ENCODE measurements around the gene SLC44A3.

SLC44A3 gene

DNA sequence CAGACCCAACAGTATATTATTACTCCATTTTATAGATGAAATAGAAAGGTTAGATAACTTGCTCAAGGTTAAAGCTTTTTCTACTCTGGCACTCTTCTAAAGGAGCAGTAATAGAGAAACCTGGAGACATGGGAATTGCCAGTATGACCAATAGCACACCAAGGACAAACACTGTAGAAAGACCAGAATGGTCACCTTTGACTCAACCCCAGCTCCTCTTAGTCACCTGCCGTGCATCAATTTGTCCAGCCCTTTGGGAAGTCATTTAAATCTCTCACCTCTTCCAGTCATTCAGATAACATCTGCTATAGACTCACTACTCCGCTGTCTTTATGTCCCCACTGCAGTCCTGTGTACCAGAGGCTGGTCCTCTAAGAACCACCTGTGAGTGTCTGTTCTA lies 23.9 kb upstream of the SLC44A3 start:
- Histone ChIP-seq H3K4me1 (ENCODE audit: low read depth, poor library complexity, severe bottlenecking) (no peaks in the 10 kb centered on the region), H4K20me1 (ENCODE audit: insufficient read depth) (no peaks in the 10 kb centered on the region), H3K4me3 (IDR thresholded peaks at IDR 0.05; ENCODE audit: insufficient read depth, low read depth, low read length) (no peak overlapping the region), H3K79me2 (ENCODE audit: insufficient read depth, low read depth) (no peaks in the 10 kb centered on the region), H3K4me2 (no peak overlapping the region), H3K27ac (no peak overlapping the region), H2AFZ (ENCODE audit: low read depth) (no peak overlapping the region), H3K36me3 (ENCODE audit: insufficient read depth) (no peaks in the 10 kb centered on the region), H3K9ac (no peak overlapping the region), H3K27me3 (ENCODE audit: insufficient read depth, low read depth) (no peaks in the 10 kb centered on the region)
- TF ChIP-seq, protein P1, sequence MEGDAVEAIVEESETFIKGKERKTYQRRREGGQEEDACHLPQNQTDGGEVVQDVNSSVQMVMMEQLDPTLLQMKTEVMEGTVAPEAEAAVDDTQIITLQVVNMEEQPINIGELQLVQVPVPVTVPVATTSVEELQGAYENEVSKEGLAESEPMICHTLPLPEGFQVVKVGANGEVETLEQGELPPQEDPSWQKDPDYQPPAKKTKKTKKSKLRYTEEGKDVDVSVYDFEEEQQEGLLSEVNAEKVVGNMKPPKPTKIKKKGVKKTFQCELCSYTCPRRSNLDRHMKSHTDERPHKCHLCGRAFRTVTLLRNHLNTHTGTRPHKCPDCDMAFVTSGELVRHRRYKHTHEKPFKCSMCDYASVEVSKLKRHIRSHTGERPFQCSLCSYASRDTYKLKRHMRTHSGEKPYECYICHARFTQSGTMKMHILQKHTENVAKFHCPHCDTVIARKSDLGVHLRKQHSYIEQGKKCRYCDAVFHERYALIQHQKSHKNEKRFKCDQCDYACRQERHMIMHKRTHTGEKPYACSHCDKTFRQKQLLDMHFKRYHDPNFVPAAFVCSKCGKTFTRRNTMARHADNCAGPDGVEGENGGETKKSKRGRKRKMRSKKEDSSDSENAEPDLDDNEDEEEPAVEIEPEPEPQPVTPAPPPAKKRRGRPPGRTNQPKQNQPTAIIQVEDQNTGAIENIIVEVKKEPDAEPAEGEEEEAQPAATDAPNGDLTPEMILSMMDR (conservative IDR thresholded peaks at IDR 0.05; ENCODE audit: low read depth, low read length), result no peak

DNA sequence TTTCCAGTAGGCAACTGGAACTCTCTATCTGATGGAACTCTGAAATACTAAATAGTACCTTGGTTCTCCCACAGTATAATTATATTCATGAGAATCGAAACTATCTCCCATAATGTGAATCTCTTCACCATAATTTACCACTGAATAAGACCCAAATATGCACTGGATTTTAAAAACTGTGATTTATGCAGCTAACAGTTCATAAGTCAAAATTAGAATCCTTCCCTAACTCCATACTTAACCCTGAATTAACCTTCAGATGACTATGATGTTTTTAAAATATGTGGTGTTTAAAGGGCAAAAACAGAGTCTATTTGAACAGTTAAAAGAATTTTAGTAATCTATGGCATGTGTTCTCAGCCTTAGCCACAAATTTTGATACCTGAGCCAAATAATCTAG lies 22.9 kb upstream of the SLC44A3 start:
- Histone ChIP-seq H3K4me1 (ENCODE audit: low read depth, poor library complexity, severe bottlenecking) (no peaks in the 10 kb centered on the region), H3K79me2 (ENCODE audit: insufficient read depth, low read depth) (no peaks in the 10 kb centered on the region), H3K27me3 (ENCODE audit: insufficient read depth, low read depth) (no peaks in the 10 kb centered on the region), H3K4me3 (IDR thresholded peaks at IDR 0.05; ENCODE audit: insufficient read depth, low read depth, low read length) (no peak overlapping the region), H4K20me1 (ENCODE audit: insufficient read depth) (no peaks in the 10 kb centered on the region), H2AFZ (ENCODE audit: low read depth) (no peak overlapping the region), H3K36me3 (ENCODE audit: insufficient read depth) (no peaks in the 10 kb centered on the region), H3K27ac (no peak overlapping the region), H3K9ac (no peak overlapping the region), H3K4me2 (no peak overlapping the region)
- TF ChIP-seq, protein P1 (conservative IDR thresholded peaks at IDR 0.05; ENCODE audit: low read depth, low read length), result no peak

DNA sequence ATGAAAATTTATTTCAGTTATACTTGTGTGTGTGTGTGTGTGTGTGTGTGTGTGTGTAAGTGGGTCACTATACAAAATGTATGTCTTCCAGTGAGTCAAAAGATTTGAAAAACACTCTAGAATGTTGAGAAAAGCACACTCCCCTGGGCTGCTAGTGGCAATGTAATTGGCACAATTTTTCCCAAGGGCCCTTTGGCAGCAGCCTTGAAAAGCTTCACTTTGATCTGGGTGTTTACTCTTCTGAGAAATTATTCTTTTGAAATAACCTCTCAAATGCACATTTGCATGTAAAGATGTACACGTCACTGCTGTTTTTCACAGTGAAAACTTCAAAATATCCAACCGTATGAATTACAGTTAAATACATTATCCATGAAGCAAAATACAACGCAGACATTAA lies 22.1 kb upstream of the SLC44A3 start:
- Histone ChIP-seq H3K79me2 (ENCODE audit: insufficient read depth, low read depth) (no peaks in the 10 kb centered on the region), H3K9ac (no peak overlapping the region), H3K36me3 (ENCODE audit: insufficient read depth) (no peaks in the 10 kb centered on the region), H3K27me3 (ENCODE audit: insufficient read depth, low read depth) (no peaks in the 10 kb centered on the region), H3K27ac (no peak overlapping the region), H3K4me1 (ENCODE audit: low read depth, poor library complexity, severe bottlenecking) (no peaks in the 10 kb centered on the region), H4K20me1 (ENCODE audit: insufficient read depth) (no peaks in the 10 kb centered on the region), H3K4me3 (IDR thresholded peaks at IDR 0.05; ENCODE audit: insufficient read depth, low read depth, low read length) (no peak overlapping the region), H2AFZ (ENCODE audit: low read depth) (no peak overlapping the region), H3K4me2 (no peak overlapping the region)
- TF ChIP-seq, protein P1 (conservative IDR thresholded peaks at IDR 0.05; ENCODE audit: low read depth, low read length), result no peak

DNA sequence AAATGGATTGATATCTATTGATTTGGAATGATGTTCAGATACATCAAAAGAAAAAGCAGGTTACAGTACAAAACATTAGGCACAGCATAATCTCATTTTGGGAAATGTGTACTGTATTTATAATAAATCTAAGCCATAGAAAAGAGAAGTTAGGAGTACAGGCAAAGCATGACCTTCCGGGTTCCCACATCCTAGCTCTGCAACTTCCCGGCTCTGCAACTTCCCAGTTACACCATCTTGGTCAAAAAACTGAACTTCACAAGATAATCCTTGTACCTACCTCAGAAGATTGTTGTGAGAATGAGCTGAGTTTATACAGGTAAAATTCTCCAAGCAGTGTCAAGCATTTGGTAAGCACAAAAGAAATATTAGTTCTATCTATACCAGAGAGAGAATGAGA lies 21.7 kb upstream of the SLC44A3 start:
- Histone ChIP-seq H3K79me2 (ENCODE audit: insufficient read depth, low read depth) (no peaks in the 10 kb centered on the region), H3K4me2 (no peak overlapping the region), H3K27me3 (ENCODE audit: insufficient read depth, low read depth) (no peaks in the 10 kb centered on the region), H2AFZ (ENCODE audit: low read depth) (no peak overlapping the region), H3K9ac (no peak overlapping the region), H3K4me1 (ENCODE audit: low read depth, poor library complexity, severe bottlenecking) (no peaks in the 10 kb centered on the region), H4K20me1 (ENCODE audit: insufficient read depth) (no peaks in the 10 kb centered on the region), H3K4me3 (IDR thresholded peaks at IDR 0.05; ENCODE audit: insufficient read depth, low read depth, low read length) (no peak overlapping the region), H3K36me3 (ENCODE audit: insufficient read depth) (no peaks in the 10 kb centered on the region), H3K27ac (no peak overlapping the region)
- TF ChIP-seq, protein P1 (conservative IDR thresholded peaks at IDR 0.05; ENCODE audit: low read depth, low read length), result no peak

DNA sequence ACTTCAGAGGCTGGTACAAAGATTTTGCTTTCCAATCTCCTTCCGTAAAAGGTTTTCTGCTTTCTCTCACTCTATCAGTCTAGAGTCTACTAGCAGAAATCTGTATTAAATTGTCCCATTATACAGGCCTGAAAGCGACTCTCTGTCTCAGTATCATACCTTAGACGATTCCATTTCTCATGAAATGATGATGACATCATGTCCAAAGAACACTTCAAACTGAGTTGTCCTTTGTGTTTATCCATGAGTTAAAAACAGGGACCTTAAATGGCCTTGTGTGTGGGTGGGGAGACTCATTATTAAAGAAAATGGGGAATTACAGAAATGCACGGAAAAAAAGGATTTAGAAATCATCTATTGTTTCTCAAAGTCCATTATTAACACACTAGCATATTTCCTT lies 21.0 kb upstream of the SLC44A3 start:
- H4K20me1 ChIP-seq (ENCODE audit: insufficient read depth), result no peaks in the 10 kb centered on the region
- no peak overlapping the region for H3K4me2 ChIP-seq
- H2AFZ ChIP-seq (ENCODE audit: low read depth), result no peak overlapping the region
- no peaks in the 10 kb centered on the region for H3K27me3 ChIP-seq (ENCODE audit: insufficient read depth, low read depth)
- no peak overlapping the region for H3K9ac ChIP-seq
- no peaks in the 10 kb centered on the region for H3K36me3 ChIP-seq (ENCODE audit: insufficient read depth)
- no peak overlapping the region for H3K4me3 ChIP-seq (IDR thresholded peaks at IDR 0.05; ENCODE audit: insufficient read depth, low read depth, low read length)
- TF ChIP-seq, protein P1 (conservative IDR thresholded peaks at IDR 0.05; ENCODE audit: low read depth, low read length), result no peak
- H3K79me2 ChIP-seq (ENCODE audit: insufficient read depth, low read depth), result no peaks in the 10 kb centered on the region
- no peaks in the 10 kb centered on the region for H3K4me1 ChIP-seq (ENCODE audit: low read depth, poor library complexity, severe bottlenecking)
- H3K27ac ChIP-seq, result no peak overlapping the region

Data from KMS-11 (cell line).